Measurements from ENCODE around the gene GTF2F1.
"Not testable (repeated sequence)": the region's sequence is repeated elsewhere in the genome, so short reads cannot be mapped to it uniquely, and the experiment has no call there.

Gene GTF2F1

DNA sequence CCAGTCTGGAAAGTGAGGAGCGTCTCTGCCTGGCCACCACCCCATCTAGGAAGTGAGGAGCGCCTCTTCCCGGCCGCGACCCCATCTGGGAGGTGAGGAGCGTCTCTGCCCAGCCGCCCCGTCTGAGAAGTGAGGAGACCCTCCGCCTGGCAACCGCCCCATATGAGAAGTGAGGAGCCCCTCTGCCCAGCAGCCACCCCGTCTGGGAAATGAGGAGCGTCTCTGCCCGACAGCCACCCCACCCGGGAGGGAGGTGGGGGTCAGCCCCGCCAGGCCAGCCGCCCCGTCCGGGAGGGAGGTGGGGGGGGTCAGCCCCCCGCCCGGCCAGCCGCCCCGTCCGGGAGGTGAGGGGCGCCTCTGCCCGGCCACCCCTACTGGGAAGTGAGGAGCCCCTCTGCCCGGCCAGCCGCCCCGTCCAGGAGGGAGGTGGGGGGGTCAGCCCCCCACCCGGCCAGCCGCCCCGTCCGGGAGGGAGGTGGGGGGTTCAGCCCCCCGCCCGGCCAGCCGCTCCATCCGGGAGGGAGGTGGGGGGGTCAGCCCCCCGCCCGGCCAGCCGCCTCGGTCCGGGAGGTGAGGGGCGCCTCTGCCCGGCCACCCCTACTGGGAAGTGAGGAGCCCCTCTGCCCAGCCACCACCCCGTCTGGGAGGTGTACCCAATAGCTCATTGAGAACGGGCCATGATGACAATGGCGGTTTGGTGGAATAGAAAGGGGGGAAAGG is 37.5 kb downstream of the GTF2F1 start:
- not testable (repeated sequence) for DNase-seq (ENCODE audit: low read depth in 2 of 2)

DNA sequence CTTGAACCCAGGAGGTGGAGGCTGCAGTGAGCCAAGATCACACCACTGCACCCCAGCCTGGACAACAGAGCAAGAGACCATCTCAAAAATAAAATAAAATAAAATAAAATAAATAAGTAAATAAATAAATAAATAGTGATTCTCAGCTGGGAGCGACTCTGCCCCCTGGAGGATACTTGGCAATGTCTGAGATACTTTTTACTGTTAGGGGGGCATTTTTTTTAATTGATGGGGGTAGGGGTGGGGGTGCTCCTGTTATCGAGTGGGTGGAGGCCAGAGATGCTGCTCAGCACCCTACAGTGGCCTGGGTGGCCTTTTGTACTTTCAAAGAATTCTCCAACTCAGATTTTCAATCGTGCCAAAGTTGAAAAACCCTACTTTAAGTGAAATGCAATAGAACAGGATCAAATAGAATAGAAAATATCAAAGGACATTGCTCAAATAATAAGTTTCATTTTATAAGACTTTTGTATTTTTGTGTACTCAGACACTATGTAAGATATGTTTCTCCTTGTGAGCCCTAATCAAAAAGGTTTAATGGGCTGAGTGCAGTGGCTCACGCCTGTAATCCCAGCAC is 38.8 kb downstream of the GTF2F1 start:
- no peak for DNase-seq (ENCODE audit: low read depth in 2 of 2)

DNA sequence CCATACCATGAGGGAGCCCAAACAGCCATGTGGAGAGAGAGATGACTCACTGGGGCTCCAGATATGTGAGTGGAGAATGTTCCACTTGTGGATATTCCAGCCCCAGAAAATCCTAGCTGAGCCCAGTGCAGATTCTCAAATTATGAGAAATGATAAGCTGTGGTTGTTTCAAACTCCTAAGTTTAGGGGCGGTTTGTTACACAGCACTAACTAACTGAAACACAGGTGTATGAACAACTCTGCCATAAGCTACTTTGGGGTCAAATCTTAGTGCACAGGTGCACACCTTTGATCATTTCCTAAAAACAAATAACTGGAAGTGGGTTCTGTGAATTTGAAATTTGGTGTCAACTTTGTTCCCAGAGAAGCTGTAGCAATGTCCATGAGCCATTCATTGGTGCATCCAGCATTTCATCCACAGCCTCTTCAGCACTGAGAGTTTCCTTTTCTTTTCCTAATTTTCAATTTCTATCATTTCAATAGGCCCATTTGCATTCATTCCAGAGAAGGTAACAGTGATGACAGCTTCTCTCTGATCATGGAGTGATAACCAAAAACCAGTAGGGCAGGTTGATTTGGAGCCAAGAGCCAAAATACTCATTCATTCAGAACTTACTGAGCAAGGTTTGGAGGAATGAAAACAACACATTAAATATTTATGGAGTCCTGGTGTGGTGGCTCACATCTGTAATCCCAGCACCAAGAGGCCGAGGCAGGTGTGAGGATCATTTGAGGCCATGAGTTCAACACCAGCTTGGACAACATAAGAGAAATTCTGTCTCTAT is 40.4 kb downstream of the GTF2F1 start:
- no peak for DNase-seq (ENCODE audit: low read depth in 2 of 2)

DNA sequence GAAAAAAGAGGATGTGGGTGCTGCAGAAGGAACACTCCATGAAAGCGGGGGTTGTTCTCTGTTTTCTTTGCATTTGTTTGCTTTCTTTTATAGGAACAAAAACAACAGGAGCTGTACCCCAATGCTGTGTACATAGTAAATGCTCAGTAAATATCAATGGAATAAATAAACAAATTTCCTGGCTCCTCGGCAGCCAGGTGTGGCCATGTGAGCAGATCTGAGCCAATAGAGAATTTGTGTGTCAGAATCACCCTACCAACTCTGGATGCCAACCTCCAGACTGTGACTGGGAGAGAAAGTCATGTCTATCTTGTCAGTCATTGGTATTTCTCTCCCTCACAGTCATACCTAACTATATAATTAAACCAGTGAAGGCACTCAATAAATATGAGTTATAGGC is 42.3 kb downstream of the GTF2F1 start:
- no peak for DNase-seq (ENCODE audit: low read depth in 2 of 2)

DNA sequence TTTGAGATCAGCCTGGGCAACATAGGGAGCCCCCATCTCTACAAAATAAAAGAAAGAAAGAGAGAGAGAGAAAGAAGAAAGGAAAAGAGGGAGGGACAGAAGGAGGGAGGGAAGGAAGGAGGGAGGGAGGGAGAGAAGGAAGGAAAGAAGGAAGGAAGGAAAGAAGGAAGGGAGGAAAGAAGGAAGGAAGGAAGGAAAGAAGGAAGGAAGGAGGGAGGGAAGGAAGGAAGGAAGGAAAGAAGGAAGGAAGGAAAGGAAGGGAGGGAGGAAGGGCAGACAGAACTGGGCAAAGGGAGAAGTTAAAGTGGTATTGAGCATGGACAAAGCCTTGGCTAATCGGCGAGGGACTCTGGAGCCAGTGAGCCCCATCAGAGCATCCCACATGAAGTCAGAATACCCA is 43.7 kb downstream of the GTF2F1 start:
- not testable (repeated sequence) for DNase-seq (ENCODE audit: low read depth in 2 of 2)

DNA sequence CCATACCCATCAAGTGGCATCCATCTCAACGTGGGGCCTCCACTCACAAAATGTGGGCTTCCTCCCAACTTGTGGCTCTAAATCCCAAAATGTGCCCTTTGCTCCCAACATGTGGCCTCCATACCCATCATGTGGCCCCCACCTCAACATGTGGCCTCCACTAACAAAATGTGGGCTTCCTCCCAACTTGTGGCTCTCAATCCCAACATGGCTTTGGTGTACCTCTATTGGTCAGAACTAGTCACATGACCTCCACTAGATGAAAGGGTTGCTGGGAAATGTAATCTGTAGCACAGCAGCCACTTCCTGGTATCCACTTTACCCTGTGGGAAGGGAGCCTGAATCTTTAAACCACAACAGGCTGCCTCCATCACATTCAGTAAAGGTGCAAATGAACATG is 49.5 kb downstream of the GTF2F1 start:
- no peak for DNase-seq (ENCODE audit: low read depth in 2 of 2)

DNA sequence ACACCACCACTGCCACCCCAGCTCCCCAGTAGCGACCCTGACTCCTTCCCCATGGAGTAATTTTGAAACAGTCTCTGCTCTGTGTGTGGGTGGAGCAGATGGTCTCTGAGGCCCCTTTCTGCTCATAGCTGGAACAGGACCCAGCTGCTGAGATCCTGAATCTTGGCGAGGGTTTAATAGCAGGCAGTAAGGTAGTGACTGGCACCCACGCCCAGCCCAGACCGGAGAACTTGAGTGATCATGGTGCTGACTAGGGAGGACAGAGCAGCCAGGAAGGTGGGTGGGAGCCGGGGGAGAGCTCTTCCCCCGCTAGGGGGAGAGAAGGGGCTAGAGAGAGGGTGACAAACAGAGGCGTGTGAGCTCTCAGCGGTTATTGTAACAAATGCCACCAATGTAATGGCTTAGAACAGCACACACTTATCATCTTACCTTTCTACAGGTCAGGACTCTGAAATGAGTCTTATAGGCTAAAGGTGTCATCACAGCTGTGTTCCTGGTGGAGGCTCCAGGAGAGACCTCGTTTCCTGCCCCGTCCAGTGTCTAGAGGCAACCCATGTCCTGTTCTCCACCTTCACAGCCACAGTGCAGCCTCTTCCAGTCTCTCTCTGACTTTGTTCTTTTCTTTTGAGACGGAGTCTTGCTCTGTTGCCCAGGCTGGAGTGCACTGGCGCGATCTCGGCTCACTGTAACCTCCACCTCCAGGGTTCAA is 52.3 kb downstream of the GTF2F1 start:
- DNase-seq (ENCODE audit: low read depth in 2 of 2): no peak

DNA sequence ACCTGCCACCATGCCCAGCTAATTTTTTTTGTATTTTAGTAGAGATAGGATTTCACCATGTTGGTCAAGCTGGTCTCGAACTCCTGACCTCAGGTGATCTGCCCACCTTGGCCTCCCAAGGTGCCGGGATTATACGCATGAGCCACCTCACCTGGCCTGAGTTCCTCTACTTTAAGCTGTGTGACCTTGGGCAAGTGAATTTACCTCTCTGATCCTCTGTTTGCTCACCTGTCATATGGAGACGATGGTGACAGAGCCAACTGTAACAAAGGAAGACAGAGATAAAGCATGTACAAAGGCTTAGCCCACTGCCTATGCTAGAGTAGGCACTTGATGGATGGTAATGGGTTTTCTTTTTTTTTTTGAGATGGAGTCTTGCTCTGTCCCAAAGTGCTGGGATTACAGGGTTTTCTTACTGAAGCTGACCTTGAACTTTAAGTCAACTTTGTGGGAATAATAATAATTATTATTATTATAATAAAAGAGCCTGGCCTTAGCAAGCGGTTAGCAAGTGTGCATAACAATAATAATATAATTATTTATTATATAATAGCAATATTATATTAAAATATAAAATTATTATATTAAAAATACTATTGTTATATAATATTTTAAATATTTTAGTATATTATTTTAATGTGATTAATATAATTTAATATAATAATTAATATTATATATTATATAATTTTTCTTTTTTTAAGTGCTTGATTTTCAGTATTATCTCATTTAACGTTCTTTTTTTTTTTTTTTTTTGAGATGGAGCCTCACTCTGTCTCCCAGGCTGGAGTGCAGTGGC is 58.3 kb downstream of the GTF2F1 start:
- DNase-seq (ENCODE audit: low read depth in 2 of 2): no peak

DNA sequence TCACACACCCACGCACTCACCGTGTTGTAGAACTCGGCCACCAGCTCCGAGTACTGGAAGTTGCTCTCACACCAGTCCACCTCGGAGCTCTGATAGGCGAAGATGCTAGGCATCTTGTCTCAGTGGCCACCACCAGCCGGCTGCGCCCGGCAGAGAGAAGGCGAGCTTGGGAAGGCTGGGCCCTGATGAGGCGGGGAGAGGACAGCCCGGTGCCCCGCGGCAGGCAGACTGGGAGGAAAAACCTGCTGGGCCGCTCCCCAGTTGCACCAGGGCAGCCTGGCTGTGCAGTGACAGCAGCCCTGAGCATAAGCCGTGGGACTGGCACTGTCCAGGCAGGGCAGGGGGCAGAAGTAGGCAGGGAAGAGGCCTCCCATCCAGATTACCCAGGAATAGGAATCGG is 59.5 kb downstream of the GTF2F1 start, which contains the start of gene ACER1:
TSS of gene ACER1 (minus strand) at position 174 of the 400 bp plus-strand sequence. CDS start at position 113, 61 bp downstream.
- DNase-seq (ENCODE audit: low read depth in 2 of 2): no peak
